COLO668 (cell line): ENCODE results near the gene HTR3C.

Source experiments
- DNase-seq: peaks from one replicate; lab custom pipeline; 2025; ENCODE audit not compliant: unreplicated experiment; lab: John Stamatoyannopoulos, UW

Gene HTR3C

GRCh38 chr3:184082465-184082864 is 29.6 kb downstream of the HTR3C start:
- DNase-seq, result peak; percentile 5

GRCh38 chr3:184085389-184085852 is 32.6 kb downstream of the HTR3C start:
- no peak for DNase-seq

- no peak for DNase-seq
Observed at GRCh38 chr3:184092199-184092598, 39.4 kb downstream of the HTR3C start.

DNA sequence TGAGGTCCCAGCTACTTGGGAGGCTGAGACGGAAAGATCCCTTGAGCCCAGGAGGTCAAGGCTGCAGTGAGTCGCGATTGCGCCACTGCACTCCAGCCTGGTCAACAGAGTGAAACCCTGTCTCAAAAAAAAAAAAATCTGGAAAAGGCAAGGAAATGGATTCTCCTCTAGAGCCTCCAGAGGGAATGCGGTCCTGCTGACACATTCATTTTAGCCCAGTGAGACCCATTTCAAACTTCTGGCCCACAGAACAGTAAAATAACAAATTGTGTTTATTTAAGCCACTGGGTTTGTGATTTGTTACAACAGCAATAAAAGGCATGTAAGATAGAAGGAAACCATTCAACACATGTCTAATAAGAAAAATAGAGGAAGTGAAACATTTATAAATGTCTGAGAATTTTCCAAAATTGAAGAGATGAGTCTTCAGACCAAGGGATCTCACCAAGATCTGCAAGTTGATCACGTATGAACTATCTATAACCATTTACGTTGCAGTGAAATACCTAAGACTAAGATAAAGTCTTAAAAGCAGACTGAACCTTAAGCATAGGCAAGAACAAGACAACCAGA is 44.0 kb downstream of the HTR3C start, which contains the start of gene HTR3E:
HTR3E (plus strand) TSS at position 254 of the 573 bp plus-strand sequence. CDS start 466 bp downstream, outside the sequence.
- no peak for DNase-seq

- DNase-seq, result no peak
Observed at GRCh38 chr3:184097556-184097955, 44.7 kb downstream of the HTR3C start.

DNA sequence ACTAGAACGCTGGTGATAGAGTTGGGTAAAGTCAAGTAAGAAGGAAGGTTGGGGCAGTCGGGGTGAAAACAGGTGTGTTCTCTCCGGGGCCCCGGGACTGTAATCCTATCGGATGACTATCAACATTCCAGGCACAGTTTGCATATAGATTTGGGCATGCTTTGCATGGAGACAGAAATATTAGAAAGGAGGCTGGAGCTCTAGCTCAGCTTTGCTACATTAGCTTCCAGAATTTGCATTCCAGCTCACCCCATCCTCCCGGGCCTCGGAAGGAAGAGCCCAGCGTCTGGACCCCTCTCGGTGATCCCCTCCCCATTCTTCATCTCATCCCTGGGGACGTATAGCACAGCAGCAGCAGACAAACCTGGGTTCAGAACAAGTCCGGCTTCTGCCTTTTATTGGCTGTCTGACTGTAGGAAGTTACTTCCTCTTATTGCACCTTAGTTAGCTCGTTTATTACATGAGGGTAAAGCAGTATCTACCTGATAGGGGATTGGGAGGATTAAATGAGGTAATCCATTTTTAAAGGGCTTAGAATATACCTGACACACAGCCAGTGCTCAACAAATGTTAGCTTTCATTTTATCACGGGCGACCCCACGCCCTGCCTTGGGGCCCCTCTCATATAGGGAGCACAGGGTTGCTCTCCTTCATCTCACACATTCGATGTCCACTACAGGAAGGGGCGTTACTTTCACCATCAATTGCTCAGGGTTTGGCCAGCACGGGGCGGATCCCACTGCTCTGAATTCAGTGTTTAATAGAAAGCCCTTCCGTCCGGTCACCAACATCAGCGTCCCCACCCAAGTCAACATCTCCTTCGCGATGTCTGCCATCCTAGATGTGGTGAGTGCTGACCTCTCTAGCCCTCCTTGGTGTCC is 47.2 kb downstream of the HTR3C start:
- no peak for DNase-seq
